K562 (cell line): ENCODE data around the gene RBM44. TPM values are rescaled to one million over a fixed set of nuclear protein-coding genes. Genes with fewer than 3 reads are reported as not detected.

ENCODE experiments used
- ATAC-seq: fragments of 200-7000 bp; cut with Tn5 transposase; 3 replicates; pipeline ENCODE4 v1.9.1; 2020; ENCODE audit warnings: moderate library complexity
- BruUV-seq: library from RNA; stranded (reverse); fragments of 400-500 nt; replicated peaks from 2 replicates; lab custom pipeline; 2021; lab: Mats Ljungman, UMichigan
- CTCF ChIA-PET: fragments of 300-600 bp; formaldehyde crosslinking; extraction: SDS; loops from one replicate; lab custom pipeline; 2021; ENCODE audit warnings: low intra/inter-chr PET ratio; lab: Yijun Ruan, JAX
- POLR2A ChIA-PET: fragments of 300-600, 350-650 bp; sonication (Branson Sonifier 250); formaldehyde crosslinking; extraction: SDS; loops from one replicate; lab custom pipeline; 2021; ENCODE audit warnings: antibody characterized with exemption, inconsistent platforms; lab: Yijun Ruan, JAX
- DNase-seq, 4 experiments: peaks; one replicate each; pipeline versions ENCODE4 v3.0.0 to v3.0.0-alpha.2; 2011 to 2018; ENCODE audit warnings: low spot score in 3 of 4, mixed read lengths in 3 of 4; ENCODE audit errors: extremely low read depth in 1 of 4
- FAIRE-seq: peaks from 2 replicates; lab custom pipeline; 2011; peaks lifted over from hg19 to GRCh38; lab: Jason Lieb, UNC
- H2AFZ ChIP-seq: 2 replicates; pipeline ENCODE4 v1.6.0; 2011; ENCODE audit warnings: low read depth, low read length, control low read depth, inconsistent platforms
- H3K27ac ChIP-seq: fragments of 200-600 bp; 3 replicates; pipeline ENCODE4 v1.8.0; 2011; ENCODE audit warnings: low read depth, mild to moderate bottlenecking, control low read depth, inconsistent platforms, low read length, moderate library complexity, mixed read lengths; ENCODE audit errors: extremely low read depth
- H3K27me3 ChIP-seq, 2 experiments: fragments of 300-600 bp in 1 of 2; 2 replicates in 1 of 2; 3 replicates in 1 of 2; pipeline versions ENCODE4 v1.6.0 to v1.8.0; 2011; ENCODE audit warnings: inconsistent platforms in 2 of 2, low read length in 2 of 2, mild to moderate bottlenecking in 1 of 2, mixed read lengths in 1 of 2, moderate library complexity in 1 of 2; ENCODE audit not compliant: control insufficient read depth in 2 of 2, insufficient read depth in 2 of 2
- H3K36me3 ChIP-seq: fragments of 300-600 bp; 3 replicates; pipeline ENCODE4 v1.8.0; 2011; ENCODE audit warnings: mild to moderate bottlenecking, low read length, inconsistent platforms; ENCODE audit not compliant: control insufficient read depth, insufficient read depth
- H3K4me1 ChIP-seq, 2 experiments: fragments of 200-600 bp in 1 of 2; replicated peaks in 1 of 2; 2 replicates in 1 of 2; 3 replicates in 1 of 2; pipeline versions ENCODE4 v1.5.1 to v1.8.0; 2011; ENCODE audit warnings: inconsistent platforms in 2 of 2, low read length in 2 of 2, mild to moderate bottlenecking in 1 of 2, mixed read lengths in 1 of 2, moderate library complexity in 1 of 2; ENCODE audit not compliant: control insufficient read depth in 2 of 2, insufficient read depth in 2 of 2
- H3K4me2 ChIP-seq: 2 replicates; pipeline ENCODE4 v1.6.1; 2011; ENCODE audit warnings: low read length, control low read depth, inconsistent platforms, mixed read lengths; ENCODE audit not compliant: insufficient read depth
- H3K4me3 ChIP-seq: fragments of 200-600 bp; sonication (generic), shearing (Covaris generic); 2 replicates; pipeline ENCODE4 v1.5.1; 2016; ENCODE audit warnings: control low read depth, inconsistent platforms
- H3K79me2 ChIP-seq: fragments of 200-600 bp; 3 replicates; pipeline ENCODE4 v1.8.0; 2011; ENCODE audit warnings: low read length, inconsistent platforms; ENCODE audit not compliant: control insufficient read depth, insufficient read depth
- H3K9ac ChIP-seq, 2 experiments: 2 replicates each; pipeline versions ENCODE4 v1.6.0 to v1.6.1; 2011; ENCODE audit warnings: low read depth in 2 of 2, low read length in 2 of 2, control low read depth in 1 of 2, inconsistent platforms in 1 of 2, mild to moderate bottlenecking in 1 of 2, mixed read lengths in 1 of 2; ENCODE audit not compliant: insufficient read depth in 1 of 2
- H3K9me1 ChIP-seq: one replicate; pipeline ENCODE4 v1.6.0; 2011; ENCODE audit warnings: inconsistent platforms, mild to moderate bottlenecking, low read length, moderate library complexity; ENCODE audit not compliant: control insufficient read depth, insufficient read depth
- H3K9me3 ChIP-seq: replicated peaks from 2 replicates; pipeline ENCODE4 v1.5.1; 2011; ENCODE audit warnings: low read depth, low read length, inconsistent platforms; ENCODE audit not compliant: control insufficient read depth, insufficient read depth
- H4K20me1 ChIP-seq: replicated peaks from 2 replicates; pipeline ENCODE4 v1.6.1; 2011; ENCODE audit warnings: low read length, inconsistent platforms, mixed read lengths; ENCODE audit not compliant: control insufficient read depth, insufficient read depth
- CHAMP1 ChIP-seq: fragments of 450-650 bp; IDR thresholded peaks from 2 replicates; pipeline ENCODE4 v1.6.1; 2016; ENCODE audit warnings: mild to moderate bottlenecking
- DEAF1 ChIP-seq: fragments of 450-650 bp; formaldehyde crosslinking; IDR thresholded peaks from 2 replicates; pipeline ENCODE4 v1.4.0; 2020; ENCODE audit warnings: mild to moderate bottlenecking, moderate library complexity
- HMBOX1 ChIP-seq: sonication (generic); IDR thresholded peaks from 2 replicates; pipeline ENCODE4 v1.6.1; 2016
- NCOR1 ChIP-seq: fragments of 450-650 bp; IDR thresholded peaks from 2 replicates; pipeline ENCODE4 v1.6.1; 2016; ENCODE audit warnings: mild to moderate bottlenecking, moderate library complexity
- SAFB ChIP-seq: fragments of 200-400 bp; formaldehyde crosslinking; IDR thresholded peaks from 2 replicates; pipeline ENCODE4 v1.6.1; 2017; ENCODE audit warnings: low read depth, low read length, borderline replicate concordance
- THRB ChIP-seq: fragments of 450-650 bp; formaldehyde crosslinking; conservative IDR thresholded peaks from 2 replicates; pipeline ENCODE4 v1.4.0; 2022; ENCODE audit warnings: mild to moderate bottlenecking, missing genetic modification characterization
- XRCC4 ChIP-seq: IDR thresholded peaks from one replicate; pipeline ENCODE4 v1.6.1; 2011; ENCODE audit not compliant: insufficient read depth, insufficient read length; ENCODE audit errors: extremely low read depth
- ZKSCAN8 ChIP-seq: fragments of 200-800 bp; sonication (Bioruptor generic); IDR thresholded peaks from 2 replicates; pipeline ENCODE4 v1.6.1; 2016; ENCODE audit warnings: missing genetic modification characterization, missing compliant biosample characterization
- ZNF263 ChIP-seq: sonication (generic); formaldehyde crosslinking; IDR thresholded peaks from 2 replicates; pipeline ENCODE4 v1.8.0; 2022; ENCODE audit warnings: mild to moderate bottlenecking, missing genetic modification reagents, borderline replicate concordance
- WGBS: fragments of 100-300 bp; shearing (Covaris generic); methylation state at CpG from one replicate; pipeline ENCODE4 v1.1.6; 2016; ENCODE audit warnings: low coverage, mixed read lengths; ENCODE audit not compliant: insufficient coverage; ENCODE audit errors: missing lambda C conversion rate; 5-methylcytosine and 5-hydroxymethylcytosine counted together
- in situ Hi-C: fragments of 300-500 bp; cut with MboI; formaldehyde crosslinking; loops from 4 replicates; pipeline ENCODE4 v1.15.0; 2018; ENCODE audit warnings: inconsistent platforms, mixed read lengths
- intact Hi-C: fragments of 100-400 bp; cut with micrococcal nuclease; formaldehyde crosslinking; loops from 2 replicates; pipeline ENCODE4 v1.14.2; 2022
- polyA plus RNA-seq, 8 experiments: library from polyadenylated mRNA; depleted of rRNA in 4 of 8; stranded (reverse) in 5 of 8; unstranded in 3 of 8; fragments of >200 nt; fragmentation: Nextera tagmentation in 2 of 8; fragmentation: Illumina TruSeq in 1 of 8; extraction: Ambion mirVana in 2 of 8; extraction: Trizol in 1 of 8; gene quantifications; 2 replicates each; pipeline versions ENCODE4 v1.2.1 to v1.2.3, GENCODE V29; 2011 to 2014; ENCODE audit warnings: inconsistent platforms in 1 of 8, missing spikeins in 1 of 8
- total RNA-seq, 7 experiments: library from RNA; depleted of rRNA in 6 of 7; stranded (reverse); fragments of >200 nt in 6 of 7; fragmentation: Illumina TruSeq in 2 of 7; extraction: Trizol in 2 of 7; gene quantifications; 2 replicates each; pipeline versions ENCODE4 v1.2.1 to v1.2.3, GENCODE V29; 2011 to 2021; ENCODE audit warnings: low replicate concordance in 1 of 7

Gene RBM44
- total and polyA plus RNA-seq, 9 of the 15 experiments (the other 6 are each of a cell fraction or from before 2014, with no cell fraction given), result 0.04 to 0.25 (median 0.13) TPM

GRCh38 chr2:237833546-237833945, 35.0 kb downstream of the RBM44 start:
- BruUV-seq, result no TSS peak
- Histone ChIP-seq H3K4me1 (no peaks in the 10 kb centered on the region), H3K4me2 (no peak overlapping the region), H3K9me3 (no peaks in the 10 kb centered on the region), H3K36me3 (no peaks in the 10 kb centered on the region), H3K9me1 (no peaks in the 10 kb centered on the region), H4K20me1 (no peaks in the 10 kb centered on the region), H3K9ac (no peak overlapping the region), H3K27ac (no peak overlapping the region), H2AFZ (no peak overlapping the region), H3K79me2 (no peaks in the 10 kb centered on the region), H3K4me3 (no peak overlapping the region), H3K27me3 (peaks cover 2 to 6% of the 10 kb centered on the region in 2 experiments; a peak in 4 of 5 replicates)
- ChIA-PET POLR2A (interaction anchor here (1.6 kb wide), 1 partner anchor 22 kb away, joined by 3 read pairs; no protein-coding TSS in a partner anchor), CTCF (interaction anchor here (0.6 kb wide), 1 partner anchor 776 kb away, joined by 3 read pairs; no protein-coding TSS in a partner anchor)
- FAIRE-seq (no peak), DNase-seq (no peak), ATAC-seq (no peak)
- WGBS, result 0% methylated on average over 1 of the region's 1 CpG
- no peak for TF ChIP-seq ZKSCAN8 (CRISPR knock-in tag)
- TF ChIP-seq XRCC4, result no peak
- TF ChIP-seq HMBOX1, result no peak
- no peak for TF ChIP-seq NCOR1
- intact Hi-C loops, result no loop called here
- in situ Hi-C loops, result no loop called here

- no peaks in the 10 kb centered on the region for H3K4me1 ChIP-seq
- WGBS, result 3% methylated on average over 3 of the region's 3 CpGs
- no peak overlapping the region for H3K27ac ChIP-seq
- no peaks in the 10 kb centered on the region for H3K9me1 ChIP-seq
- in situ Hi-C loops (no loop called here), intact Hi-C loops (no loop called here)
- H3K4me2 ChIP-seq, result no peak overlapping the region
- ATAC-seq (no peak), DNase-seq (no peak), FAIRE-seq (no peak)
- H3K9ac ChIP-seq, result no peak overlapping the region
- H4K20me1 ChIP-seq, result no peaks in the 10 kb centered on the region
- BruUV-seq, result no TSS peak
- POLR2A ChIA-PET, result no interaction called here
- H2AFZ ChIP-seq, result no peak overlapping the region
- H3K27me3 ChIP-seq, result peaks cover 2 to 6% of the 10 kb centered on the region in 2 experiments; a peak in 4 of 5 replicates
- H3K79me2 ChIP-seq, result no peaks in the 10 kb centered on the region
- H3K4me3 ChIP-seq, result no peak overlapping the region
- CTCF ChIA-PET, result no interaction called here
- H3K9me3 ChIP-seq, result no peaks in the 10 kb centered on the region
- no peaks in the 10 kb centered on the region for H3K36me3 ChIP-seq
- TF ChIP-seq SAFB, result no peak
- no peak for TF ChIP-seq THRB (CRISPR knock-in tag)
- no peak for TF ChIP-seq CHAMP1
- no peak for TF ChIP-seq DEAF1 (CRISPR knock-in tag)
- TF ChIP-seq ZNF263 (CRISPR knock-in tag), result no peak
These were observed 36.8 kb downstream of the RBM44 start for GRCh38 chr2:237835372-237835771.
